ENCODE results near the gene DNMT3A. TPM values are rescaled to one million over a fixed set of nuclear protein-coding genes. Genes with fewer than 3 reads are reported as not detected.

The DNMT3A gene
- 33.5 and 35.6 TPM in 2 replicates for total RNA-seq

GRCh38 chr2:25341753-25342371 is at the start of gene DNMT3A:
Gene DNMT3A (minus strand): TSS chr2:25341925. CDS start chr2:25313984, 27,941 bp downstream.

Other genes starting within 250 kb of the DNMT3A start
- 0.54 and 0.86 TPM in 2 replicates for gene POMC, start 173.3 kb downstream of the DNMT3A start, total RNA-seq

Data from dermis lymphatic vessel endothelial cell (primary cell).